ENCODE measurements around the gene VPS4B.

DNA sequence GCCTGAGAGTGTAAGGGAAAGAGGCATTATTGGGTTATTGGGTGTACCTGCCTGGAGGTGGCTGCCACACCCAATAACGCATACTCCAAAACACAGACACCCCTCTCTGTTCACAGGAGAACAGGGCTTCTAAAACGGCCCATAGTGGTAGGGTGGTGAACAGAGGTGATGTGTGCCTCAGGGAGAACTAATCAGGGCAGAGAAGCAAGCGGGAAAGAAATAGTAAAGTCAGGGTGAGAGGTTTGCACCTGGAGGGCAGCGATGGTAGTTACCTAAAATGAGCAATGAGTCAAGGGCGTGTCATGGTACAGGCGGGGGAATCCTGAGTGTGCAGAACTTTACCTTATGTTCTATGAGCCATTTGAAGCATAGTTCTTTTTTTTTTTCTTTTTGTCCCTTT is 21.6 kb upstream of the VPS4B start:
- TF ChIP-seq, protein P1, sequence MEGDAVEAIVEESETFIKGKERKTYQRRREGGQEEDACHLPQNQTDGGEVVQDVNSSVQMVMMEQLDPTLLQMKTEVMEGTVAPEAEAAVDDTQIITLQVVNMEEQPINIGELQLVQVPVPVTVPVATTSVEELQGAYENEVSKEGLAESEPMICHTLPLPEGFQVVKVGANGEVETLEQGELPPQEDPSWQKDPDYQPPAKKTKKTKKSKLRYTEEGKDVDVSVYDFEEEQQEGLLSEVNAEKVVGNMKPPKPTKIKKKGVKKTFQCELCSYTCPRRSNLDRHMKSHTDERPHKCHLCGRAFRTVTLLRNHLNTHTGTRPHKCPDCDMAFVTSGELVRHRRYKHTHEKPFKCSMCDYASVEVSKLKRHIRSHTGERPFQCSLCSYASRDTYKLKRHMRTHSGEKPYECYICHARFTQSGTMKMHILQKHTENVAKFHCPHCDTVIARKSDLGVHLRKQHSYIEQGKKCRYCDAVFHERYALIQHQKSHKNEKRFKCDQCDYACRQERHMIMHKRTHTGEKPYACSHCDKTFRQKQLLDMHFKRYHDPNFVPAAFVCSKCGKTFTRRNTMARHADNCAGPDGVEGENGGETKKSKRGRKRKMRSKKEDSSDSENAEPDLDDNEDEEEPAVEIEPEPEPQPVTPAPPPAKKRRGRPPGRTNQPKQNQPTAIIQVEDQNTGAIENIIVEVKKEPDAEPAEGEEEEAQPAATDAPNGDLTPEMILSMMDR (IDR thresholded peaks at IDR 0.05), result no peak
- no peak for TF ChIP-seq POLR2A (IDR thresholded peaks at IDR 0.05)
- no peak for TF ChIP-seq POLR2AphosphoS5 (IDR thresholded peaks at IDR 0.05)
- TF ChIP-seq EP300 (IDR thresholded peaks at IDR 0.05), result no peak
